ENCODE measurements around the gene RNF212B.
"Not testable (repeated sequence)": the region's sequence is repeated elsewhere in the genome, so short reads cannot be mapped to it uniquely, and the experiment has no call there.

Gene RNF212B

DNA sequence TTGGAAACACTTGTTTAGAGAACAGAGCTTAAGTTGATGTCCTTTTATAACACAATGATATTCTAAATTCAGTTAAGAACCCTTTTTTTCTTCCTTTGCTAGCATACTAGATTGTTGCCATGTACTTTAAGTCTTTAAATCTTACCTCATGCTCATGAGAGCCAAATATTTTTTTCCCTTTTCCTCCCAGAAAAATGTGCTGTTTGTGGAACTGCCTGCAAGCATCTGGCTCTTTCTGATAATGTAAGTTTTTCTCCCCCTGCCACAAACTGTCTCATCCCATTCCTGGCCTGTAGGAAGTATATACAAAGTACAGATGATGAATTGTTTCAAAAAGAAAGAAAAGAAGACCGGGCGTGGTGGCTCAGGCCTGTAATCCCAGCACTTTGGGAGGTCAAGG, 5.3 kb downstream of the RNF212B start:
- no peak for DNase-seq

GRCh38 chr14:23245282-23245681, 7.5 kb downstream of the RNF212B start:
- DNase-seq = no peak

DNA sequence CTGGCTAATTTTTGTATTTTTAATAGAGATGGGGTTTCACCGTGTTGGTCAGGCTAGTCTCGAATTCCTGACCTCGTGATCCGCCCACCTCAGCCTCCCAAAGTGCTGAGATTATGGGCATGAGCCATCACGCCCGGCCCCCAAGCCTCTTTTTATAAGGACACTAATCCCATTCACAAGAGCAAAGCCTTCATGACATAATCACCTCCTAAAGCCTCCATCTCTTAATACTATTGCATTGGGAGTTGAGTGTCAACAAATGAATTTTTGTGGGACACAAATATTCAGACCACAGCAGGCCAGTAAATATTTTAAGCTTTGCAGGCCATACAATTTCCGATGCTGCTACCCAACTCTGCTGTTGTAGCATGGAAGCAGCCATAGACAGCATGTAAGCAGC, 10.9 kb downstream of the RNF212B start:
- no peak for DNase-seq

- no peak for DNase-seq
These were observed 12.1 kb downstream of the RNF212B start for GRCh38 chr14:23249824-23250223.

DNA sequence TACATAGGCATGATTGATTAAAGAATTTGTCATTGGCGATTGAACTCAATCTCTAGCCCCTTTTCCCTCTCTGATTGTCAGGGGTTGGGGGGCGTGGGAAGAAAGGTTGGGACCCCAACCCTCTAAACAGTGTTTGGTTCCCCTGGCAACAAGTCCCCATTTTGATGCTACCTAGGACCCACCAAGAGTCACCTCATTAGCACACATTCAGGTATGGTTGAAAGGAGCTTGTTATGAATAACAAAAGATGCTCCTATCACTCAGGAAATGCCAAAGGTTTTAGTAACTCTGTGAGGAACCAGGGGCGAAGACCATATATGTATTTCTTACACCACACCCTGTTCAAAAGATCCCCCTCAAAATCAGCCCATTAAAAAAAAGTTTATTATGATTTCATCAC, 14.3 kb downstream of the RNF212B start:
- DNase-seq = no peak

DNA sequence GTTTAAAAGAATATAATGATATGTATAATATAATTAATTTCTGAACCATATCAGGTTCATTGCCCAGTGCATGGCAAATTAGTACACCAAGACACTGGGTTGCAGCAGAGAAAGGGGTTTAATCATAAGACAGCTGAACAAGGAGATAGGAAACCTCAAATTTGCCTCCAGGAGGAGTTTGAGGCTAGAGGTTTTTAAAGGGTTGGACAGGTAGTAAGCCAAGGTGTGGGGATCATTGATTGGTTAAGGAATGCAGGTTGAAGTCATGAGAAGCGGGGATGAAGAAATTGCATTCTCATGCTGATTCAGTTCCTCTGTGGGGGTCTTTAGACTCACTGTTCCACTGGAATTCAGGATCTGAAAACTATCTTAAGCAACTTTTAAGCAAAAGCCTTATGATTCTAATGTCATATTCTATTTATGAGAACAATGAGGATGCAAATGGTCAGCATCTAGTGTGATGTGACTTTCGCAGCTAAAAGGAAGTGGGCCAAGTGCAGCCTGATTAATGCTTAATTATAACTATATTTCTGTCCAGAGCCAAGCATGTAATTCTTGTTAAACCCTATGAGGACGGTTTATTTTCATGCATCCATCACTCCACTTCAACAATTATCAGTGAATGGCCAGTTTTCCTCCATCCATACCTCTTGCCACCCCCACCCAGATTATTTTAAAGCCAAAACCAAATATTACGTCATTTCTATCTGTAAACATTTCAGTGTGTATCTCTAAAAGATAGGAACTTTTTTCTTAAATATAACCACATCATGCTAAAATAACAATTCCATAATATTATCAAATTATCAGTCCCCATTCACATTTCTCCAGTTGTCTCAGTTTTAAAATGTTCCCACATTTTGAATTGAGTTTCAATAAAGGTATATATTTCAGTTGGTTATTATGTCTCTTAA, 14.9 kb downstream of the RNF212B start:
- DNase-seq = no peak

DNA sequence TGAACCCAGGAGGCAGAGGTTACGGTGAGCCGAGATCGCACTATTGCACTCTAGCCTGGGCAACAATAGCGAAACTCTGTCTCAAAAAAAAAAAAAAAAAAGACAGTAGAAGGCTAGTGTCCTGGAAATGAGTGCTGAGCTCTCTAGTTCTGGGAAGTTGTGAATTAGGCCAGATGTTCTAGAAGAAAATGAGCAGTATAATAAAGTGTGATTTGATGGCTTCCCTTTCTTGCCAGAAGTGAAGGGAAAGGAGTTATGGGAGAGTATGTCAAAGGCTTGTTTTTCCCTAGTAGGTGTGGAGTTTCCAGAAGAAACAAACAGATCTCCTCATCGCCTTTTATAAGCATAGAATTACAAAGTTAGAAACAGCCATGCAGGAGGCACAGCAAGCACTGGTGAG, 20.5 kb downstream of the RNF212B start:
- DNase-seq = no peak

- DNase-seq = no peak
These were observed 21.7 kb downstream of the RNF212B start for GRCh38 chr14:23259426-23259825.

GRCh38 chr14:23260849-23261248, 23.1 kb downstream of the RNF212B start:
- not testable (repeated sequence) for DNase-seq

GRCh38 chr14:23269193-23269592, 31.5 kb downstream of the RNF212B start:
- DNase-seq = no peak

GRCh38 chr14:23275412-23275811, 37.7 kb downstream of the RNF212B start:
- DNase-seq = no peak

GRCh38 chr14:23277189-23277588, 39.5 kb downstream of the RNF212B start:
- DNase-seq = no peak

- DNase-seq = not testable (repeated sequence)
These were observed 40.2 kb downstream of the RNF212B start for GRCh38 chr14:23277928-23278327.

DNA sequence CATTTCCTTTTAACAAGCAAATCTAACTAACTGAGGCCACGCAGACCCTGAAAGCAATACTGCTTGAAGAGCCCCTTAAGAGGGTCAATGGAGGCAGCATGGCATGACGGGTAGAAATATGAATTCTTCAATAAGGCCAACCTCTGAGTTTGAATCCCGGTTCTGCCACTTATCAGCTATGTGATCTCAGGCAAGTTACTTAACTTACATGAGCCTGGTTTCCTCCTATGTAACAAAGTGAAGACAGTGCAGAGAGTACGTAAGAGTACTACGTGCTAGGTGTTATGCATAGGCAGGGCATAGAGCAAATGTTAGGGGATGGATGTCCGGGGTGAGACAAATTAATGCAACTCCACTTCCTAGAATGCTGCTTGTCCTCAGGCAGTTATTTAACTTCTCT, 43.5 kb downstream of the RNF212B start:
- DNase-seq = no peak

DNA sequence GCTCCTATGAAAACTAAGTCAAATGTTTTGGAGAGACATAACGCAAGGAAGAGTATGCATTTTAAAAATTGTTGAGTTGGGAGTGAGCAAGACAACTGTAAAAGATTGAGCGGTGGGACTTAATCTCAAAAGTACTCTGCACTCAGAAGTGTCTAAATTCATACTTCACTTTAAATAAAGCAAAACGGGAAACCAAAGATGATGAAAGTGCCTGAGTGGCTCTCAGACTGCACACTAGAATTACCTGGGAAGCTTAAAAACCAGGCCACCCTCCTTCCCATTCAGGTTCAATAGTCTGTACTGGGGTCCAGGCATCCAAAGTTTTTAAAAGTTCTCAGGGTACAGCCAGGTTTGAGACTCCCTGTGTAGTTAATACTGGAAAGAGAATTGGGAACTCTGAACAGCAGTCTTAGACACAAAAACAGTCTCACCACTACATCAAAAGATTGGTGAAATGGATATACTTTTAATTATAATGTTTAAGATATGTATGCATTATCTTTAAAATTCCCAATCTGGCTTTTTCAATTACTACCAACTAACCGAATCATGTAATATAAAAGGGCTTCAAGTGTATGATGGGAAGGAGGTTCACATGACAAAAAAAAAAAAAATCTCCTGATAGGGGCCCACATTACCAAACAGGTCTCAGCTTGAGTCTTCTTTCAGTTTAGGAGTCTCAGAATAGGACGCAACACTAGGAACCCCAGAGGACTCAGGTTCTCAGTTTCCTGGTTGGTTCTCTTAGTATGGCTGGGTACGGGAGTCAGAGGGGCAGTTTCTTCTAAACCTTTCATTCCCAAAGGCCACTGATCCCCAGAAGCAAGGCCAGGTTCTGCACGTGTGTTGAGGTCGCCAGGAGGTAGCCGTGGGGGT, 47.2 kb downstream of the RNF212B start:
- DNase-seq = peak in 1 of 2 donors; percentile 17

- no peak for DNase-seq
These were observed 47.8 kb downstream of the RNF212B start for GRCh38 chr14:23285530-23286019.

- peak; percentile 99 for DNase-seq
These were observed 48.5 kb downstream of the RNF212B start, which contains the start of gene HOMEZ for GRCh38 chr14:23286020-23286901. Gene HOMEZ, minus strand, starts transcription at chr14:23286132. Its CDS starts 180 bp downstream, at chr14:23285952.

- no peak for DNase-seq
These were observed 49.3 kb downstream of the RNF212B start for GRCh38 chr14:23286902-23287479.

- DNase-seq = peak; percentile 54 to 58
These were observed 57.2 kb downstream of the RNF212B start for GRCh38 chr14:23294734-23295561.

GRCh38 chr14:23296012-23296777, 58.5 kb downstream of the RNF212B start:
- no peak for DNase-seq
